ENCODE measurements around the gene TUBB4A. TPM values are rescaled to one million over a fixed set of nuclear protein-coding genes. Genes with fewer than 3 reads are reported as not detected.

Gene TUBB4A
- total and polyA plus RNA-seq, 2 experiments from 2014 or later, result 4.4 to 7.3 TPM

DNA sequence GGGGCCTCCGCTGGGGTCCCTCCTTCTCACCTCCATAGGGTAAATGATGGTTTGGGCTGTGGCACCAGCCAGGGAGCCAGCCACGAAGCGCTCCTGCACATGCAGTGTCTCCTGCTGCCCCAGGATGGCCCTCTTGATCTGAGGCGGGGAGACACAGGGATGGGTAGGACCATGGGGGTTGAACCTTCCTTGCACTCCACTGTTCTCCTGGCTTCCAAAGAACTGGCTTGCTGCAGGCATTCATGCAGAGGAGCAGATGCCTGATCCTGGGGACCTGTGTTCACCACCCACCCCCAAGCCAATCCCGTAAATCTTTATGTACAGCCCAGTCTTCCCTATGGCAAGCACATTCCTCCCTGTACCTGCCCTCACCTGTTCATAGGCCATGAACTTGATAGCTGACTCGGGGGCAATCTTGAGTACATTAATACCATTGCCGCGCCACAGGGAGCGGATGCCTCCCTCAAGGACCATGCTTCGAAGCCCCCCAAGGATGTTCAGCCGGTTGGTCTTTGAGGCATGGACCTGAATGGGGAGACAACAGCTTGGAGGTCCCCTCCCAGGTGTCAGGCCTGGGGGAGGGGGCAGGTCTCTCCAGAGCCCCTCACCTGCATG lies 48.1 kb downstream of the TUBB4A start:
- Histone ChIP-seq H3K36me3 (replicated peaks; ENCODE audit: insufficient read depth, low read depth) (no peaks in the 10 kb centered on the region), H4K20me1 (ENCODE audit: insufficient read depth, poor library complexity, severe bottlenecking) (no peaks in the 10 kb centered on the region), H3K9me2 (replicated peaks; ENCODE audit: insufficient read depth) (no peaks in the 10 kb centered on the region), H2AFZ (no peak overlapping the region), H3K4me1 (ENCODE audit: insufficient read depth) (peaks cover 6% of the 10 kb centered on the region), H3K79me2 (peaks cover 5% of the 10 kb centered on the region), H3K27ac (no peak overlapping the region), H3K9me3 (ENCODE audit: low read depth) (no peaks in the 10 kb centered on the region), H3K4me3 (no peak overlapping the region), H3K4me2 (no peak overlapping the region), H3K27me3 (no peaks in the 10 kb centered on the region)
- no peak for TF ChIP-seq EZH2 (IDR thresholded peaks at IDR 0.05; ENCODE audit: borderline replicate concordance)
- 99% methylated on average over 11 of the region's 11 CpGs for WGBS (ENCODE audit: low lambda C conversion rate, missing lambda C conversion rate)
- no peak for DNase-seq (ENCODE audit: low spot score)

DNA sequence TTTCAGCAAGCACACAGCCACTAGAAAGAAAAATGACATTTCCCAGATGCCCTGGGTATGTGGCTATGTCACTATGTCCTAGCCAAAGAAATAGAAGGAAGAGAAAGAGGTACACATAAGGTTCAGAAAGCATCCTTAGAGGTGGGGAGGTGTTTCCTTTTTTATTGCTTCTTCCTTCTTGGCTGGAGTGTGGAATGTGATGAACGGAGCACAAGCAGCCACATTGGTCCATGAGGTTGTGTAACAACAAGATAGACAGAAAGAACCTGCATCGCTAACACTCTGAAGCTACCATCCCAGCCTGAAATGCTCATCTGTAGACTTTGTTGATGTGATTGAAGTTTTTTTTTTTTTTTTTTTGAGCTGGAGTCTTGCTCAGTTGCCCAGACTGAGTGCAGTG lies 49.2 kb downstream of the TUBB4A start:
- H3K27ac ChIP-seq, result no peak overlapping the region
- H2AFZ ChIP-seq, result no peak overlapping the region
- H3K27me3 ChIP-seq, result no peaks in the 10 kb centered on the region
- H3K4me3 ChIP-seq, result no peak overlapping the region
- WGBS (ENCODE audit: low lambda C conversion rate, missing lambda C conversion rate), result 100% methylated on average over 2 of the region's 2 CpGs
- no peak for DNase-seq (ENCODE audit: low spot score)
- H3K4me1 ChIP-seq (ENCODE audit: insufficient read depth), result no peaks in the 10 kb centered on the region
- no peaks in the 10 kb centered on the region for H4K20me1 ChIP-seq (ENCODE audit: insufficient read depth, poor library complexity, severe bottlenecking)
- no peaks in the 10 kb centered on the region for H3K9me3 ChIP-seq (ENCODE audit: low read depth)
- no peaks in the 10 kb centered on the region for H3K79me2 ChIP-seq
- H3K9me2 ChIP-seq (replicated peaks; ENCODE audit: insufficient read depth), result no peaks in the 10 kb centered on the region
- no peak overlapping the region for H3K4me2 ChIP-seq
- no peaks in the 10 kb centered on the region for H3K36me3 ChIP-seq (replicated peaks; ENCODE audit: insufficient read depth, low read depth)
- TF ChIP-seq EZH2 (IDR thresholded peaks at IDR 0.05; ENCODE audit: borderline replicate concordance) (no peak), EZH2phosphoT487 (IDR thresholded peaks at IDR 0.05; ENCODE audit: low read depth, severe bottlenecking, unreplicated experiment) (no peak)
- TF ChIP-seq, protein P1, sequence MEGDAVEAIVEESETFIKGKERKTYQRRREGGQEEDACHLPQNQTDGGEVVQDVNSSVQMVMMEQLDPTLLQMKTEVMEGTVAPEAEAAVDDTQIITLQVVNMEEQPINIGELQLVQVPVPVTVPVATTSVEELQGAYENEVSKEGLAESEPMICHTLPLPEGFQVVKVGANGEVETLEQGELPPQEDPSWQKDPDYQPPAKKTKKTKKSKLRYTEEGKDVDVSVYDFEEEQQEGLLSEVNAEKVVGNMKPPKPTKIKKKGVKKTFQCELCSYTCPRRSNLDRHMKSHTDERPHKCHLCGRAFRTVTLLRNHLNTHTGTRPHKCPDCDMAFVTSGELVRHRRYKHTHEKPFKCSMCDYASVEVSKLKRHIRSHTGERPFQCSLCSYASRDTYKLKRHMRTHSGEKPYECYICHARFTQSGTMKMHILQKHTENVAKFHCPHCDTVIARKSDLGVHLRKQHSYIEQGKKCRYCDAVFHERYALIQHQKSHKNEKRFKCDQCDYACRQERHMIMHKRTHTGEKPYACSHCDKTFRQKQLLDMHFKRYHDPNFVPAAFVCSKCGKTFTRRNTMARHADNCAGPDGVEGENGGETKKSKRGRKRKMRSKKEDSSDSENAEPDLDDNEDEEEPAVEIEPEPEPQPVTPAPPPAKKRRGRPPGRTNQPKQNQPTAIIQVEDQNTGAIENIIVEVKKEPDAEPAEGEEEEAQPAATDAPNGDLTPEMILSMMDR (IDR thresholded peaks at IDR 0.05; ENCODE audit: poor library complexity), result no peak

DNA sequence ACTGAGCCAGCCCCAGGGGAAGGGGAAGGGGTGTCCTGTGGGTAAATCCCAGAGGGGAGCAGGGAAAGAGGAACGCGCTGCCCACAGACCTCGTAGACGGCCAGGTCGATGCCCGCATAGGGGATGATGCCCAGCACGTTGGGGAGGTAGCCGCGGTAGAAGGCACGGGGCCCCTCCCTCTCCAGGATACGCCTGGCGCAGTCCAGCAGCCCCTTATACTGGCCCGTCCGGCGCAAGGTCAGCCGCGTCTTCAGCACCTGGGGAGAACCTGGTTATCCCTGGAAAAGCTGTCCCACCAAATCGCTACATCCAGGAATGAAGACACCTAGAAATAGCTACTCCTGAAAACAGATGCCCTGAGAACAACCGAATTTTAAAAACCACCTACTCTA lies 49.9 kb downstream of the TUBB4A start:
- H3K36me3 ChIP-seq (replicated peaks; ENCODE audit: insufficient read depth, low read depth), result no peaks in the 10 kb centered on the region
- no peak for DNase-seq (ENCODE audit: low spot score)
- H3K27me3 ChIP-seq, result no peaks in the 10 kb centered on the region
- H3K9me3 ChIP-seq (ENCODE audit: low read depth), result no peaks in the 10 kb centered on the region
- H3K27ac ChIP-seq, result no peak overlapping the region
- no peaks in the 10 kb centered on the region for H3K9me2 ChIP-seq (replicated peaks; ENCODE audit: insufficient read depth)
- no peaks in the 10 kb centered on the region for H3K79me2 ChIP-seq
- 97% methylated on average over 17 of the region's 19 CpGs for WGBS (ENCODE audit: low lambda C conversion rate, missing lambda C conversion rate)
- no peak overlapping the region for H3K4me3 ChIP-seq
- no peaks in the 10 kb centered on the region for H4K20me1 ChIP-seq (ENCODE audit: insufficient read depth, poor library complexity, severe bottlenecking)
- no peak overlapping the region for H3K4me2 ChIP-seq
- no peaks in the 10 kb centered on the region for H3K4me1 ChIP-seq (ENCODE audit: insufficient read depth)
- H2AFZ ChIP-seq, result no peak overlapping the region
- TF ChIP-seq, protein P1 (IDR thresholded peaks at IDR 0.05; ENCODE audit: poor library complexity), result no peak
- TF ChIP-seq EZH2phosphoT487 (IDR thresholded peaks at IDR 0.05; ENCODE audit: low read depth, severe bottlenecking, unreplicated experiment) (no peak), EZH2 (IDR thresholded peaks at IDR 0.05; ENCODE audit: borderline replicate concordance) (no peak)

DNA sequence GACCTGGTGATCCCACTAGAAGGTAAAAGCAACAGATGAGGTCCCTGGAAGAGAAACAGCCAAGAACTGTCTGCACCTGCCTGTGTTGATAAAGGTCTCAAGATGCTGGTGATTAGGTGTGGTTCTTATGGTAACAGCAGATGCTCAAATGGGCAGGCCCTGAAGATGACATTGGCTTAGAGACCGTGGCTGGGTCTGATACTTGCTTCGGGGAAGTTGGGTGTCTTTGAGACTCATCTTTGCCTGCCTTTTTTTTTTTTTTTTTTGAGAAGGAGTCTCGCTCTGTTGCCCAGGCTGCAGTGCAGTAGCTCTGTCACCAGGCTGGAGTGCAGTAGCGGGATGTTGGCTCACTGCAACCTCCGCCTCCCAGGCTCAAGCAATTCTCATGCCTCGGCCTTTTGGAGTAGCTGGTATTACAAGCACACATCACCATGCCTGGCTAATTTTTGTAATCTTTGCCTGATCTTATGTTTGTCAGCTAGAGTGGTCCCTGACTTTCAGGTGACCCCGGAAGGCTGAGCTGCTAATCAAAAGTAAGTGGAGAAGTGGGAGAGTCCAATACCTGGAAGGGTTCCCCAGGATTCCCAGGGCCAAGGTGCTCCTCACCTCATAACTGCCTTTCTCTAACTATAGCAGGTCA lies 50.4 kb downstream of the TUBB4A start:
- no peak for DNase-seq (ENCODE audit: low spot score)
- Histone ChIP-seq H2AFZ (no peak overlapping the region), H3K9me2 (replicated peaks; ENCODE audit: insufficient read depth) (no peaks in the 10 kb centered on the region), H3K27me3 (no peaks in the 10 kb centered on the region), H3K9me3 (ENCODE audit: low read depth) (no peaks in the 10 kb centered on the region), H3K79me2 (no peaks in the 10 kb centered on the region), H4K20me1 (ENCODE audit: insufficient read depth, poor library complexity, severe bottlenecking) (no peaks in the 10 kb centered on the region), H3K4me2 (no peak overlapping the region), H3K4me3 (no peak overlapping the region), H3K4me1 (ENCODE audit: insufficient read depth) (no peaks in the 10 kb centered on the region), H3K36me3 (replicated peaks; ENCODE audit: insufficient read depth, low read depth) (no peaks in the 10 kb centered on the region), H3K27ac (no peak overlapping the region)
- TF ChIP-seq, protein P1 (IDR thresholded peaks at IDR 0.05; ENCODE audit: poor library complexity), result no peak
- WGBS (ENCODE audit: low lambda C conversion rate, missing lambda C conversion rate), result 96% methylated on average over 7 of the region's 7 CpGs
